Stimulated activated CD4-positive, alpha-beta T cell treated with anti-CD3 and anti-CD28 coated beads, Interleukin-15, amount 100 ng/mL, for 1 hour (primary cell): ENCODE measurements around the gene MYO5B.

ENCODE experiments used
- DNase-seq, 2 donors: peaks; one replicate each; pipeline ENCODE4 v3.0.0-alpha.2; 2020; ENCODE audit warnings: low read depth in 1 of 2, low spot score in 1 of 2

Gene MYO5B

GRCh38 chr18:49859725-49860124 is 335.2 kb downstream of the MYO5B start:
- DNase-seq, result no peak

DNA sequence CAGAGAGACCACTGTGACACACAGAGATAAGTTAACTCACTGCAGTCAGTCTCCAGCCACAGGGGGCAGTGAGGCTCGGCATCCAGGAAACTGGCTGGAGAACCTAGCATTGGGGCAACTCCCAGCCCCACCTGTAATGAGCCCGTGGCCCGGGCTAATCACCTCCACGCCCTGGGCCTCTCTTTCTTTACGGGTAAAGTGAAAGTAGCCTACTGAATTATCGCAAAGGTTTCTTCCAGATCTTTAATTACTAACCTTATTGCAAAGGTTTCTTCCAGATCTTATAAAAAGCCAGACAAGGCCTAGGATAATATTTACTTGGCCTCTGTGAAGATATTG is 336.0 kb downstream of the MYO5B start:
- no peak for DNase-seq

GRCh38 chr18:49858309-49859020 is 336.5 kb downstream of the MYO5B start:
- peak in 1 of 2 donors; percentile 29 for DNase-seq

GRCh38 chr18:49857708-49858107 is 337.2 kb downstream of the MYO5B start:
- no peak for DNase-seq

DNA sequence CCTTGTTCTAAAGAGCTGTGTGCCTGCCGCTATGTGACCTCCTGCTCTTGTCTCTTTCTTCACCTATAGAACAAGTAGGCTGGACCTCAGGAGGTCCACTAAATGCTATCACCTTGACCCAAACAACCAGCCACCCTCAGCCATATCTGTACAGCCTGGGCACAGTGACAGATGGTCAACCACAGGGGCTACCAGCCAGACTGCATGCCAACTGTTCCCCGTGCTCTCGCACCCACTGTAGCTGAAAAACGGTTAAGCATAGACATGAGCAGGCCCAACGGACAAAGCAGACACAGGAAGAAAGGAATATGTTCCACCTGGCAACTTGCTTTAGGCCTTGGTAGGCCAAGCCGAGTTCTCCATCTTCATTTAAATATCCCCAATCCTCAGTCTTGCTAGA is 338.5 kb downstream of the MYO5B start:
- DNase-seq, result no peak

- no peak for DNase-seq
Observed at GRCh38 chr18:49855711-49856415, 339.1 kb downstream of the MYO5B start.

GRCh38 chr18:49854681-49855080 is 340.3 kb downstream of the MYO5B start:
- no peak for DNase-seq

DNA sequence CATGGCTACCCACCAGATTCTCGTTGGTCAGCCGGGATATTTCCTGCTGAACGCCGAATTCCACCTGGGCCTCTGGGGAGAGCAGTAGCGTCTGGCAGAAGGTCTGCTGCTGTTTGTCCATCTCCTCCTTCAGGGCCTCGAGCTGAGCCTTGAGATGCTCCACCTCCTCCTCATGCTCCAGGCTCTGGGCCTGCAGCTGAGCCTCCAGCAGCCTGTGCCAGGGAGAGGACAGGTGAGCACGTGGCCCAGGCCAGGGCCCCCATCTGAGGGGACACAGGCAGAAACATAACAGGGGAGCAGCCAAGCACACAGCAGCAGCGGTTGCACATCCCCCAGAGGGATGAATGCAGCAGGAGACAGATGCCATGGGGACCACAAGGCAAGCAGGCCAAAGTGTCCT is 341.5 kb downstream of the MYO5B start:
- DNase-seq, result no peak

GRCh38 chr18:49853011-49853410 is 341.9 kb downstream of the MYO5B start:
- DNase-seq, result no peak

DNA sequence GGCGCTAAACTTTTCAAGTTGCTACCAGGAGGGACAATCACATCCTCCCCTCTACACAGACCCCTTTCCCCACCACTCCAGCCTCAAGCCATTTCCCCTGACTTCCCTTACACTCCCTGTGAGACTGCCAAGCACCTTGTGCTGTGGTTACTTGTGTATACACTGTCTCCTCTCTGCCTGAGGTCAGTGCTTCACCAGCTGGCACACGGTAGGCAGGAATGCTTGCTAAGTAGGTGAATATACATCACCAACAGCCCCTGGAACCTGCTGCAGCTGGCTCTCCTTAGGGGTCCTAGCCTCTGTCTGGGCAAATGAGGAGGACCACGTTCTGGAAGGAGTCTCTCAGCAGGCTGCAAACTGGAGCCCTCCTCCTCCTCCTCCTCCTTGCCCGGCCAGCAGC is 343.3 kb downstream of the MYO5B start:
- no peak for DNase-seq

- no peak for DNase-seq
Observed at GRCh38 chr18:49850636-49851035, 344.3 kb downstream of the MYO5B start.

GRCh38 chr18:49849331-49850217 is 345.4 kb downstream of the MYO5B start:
- DNase-seq, result no peak

DNA sequence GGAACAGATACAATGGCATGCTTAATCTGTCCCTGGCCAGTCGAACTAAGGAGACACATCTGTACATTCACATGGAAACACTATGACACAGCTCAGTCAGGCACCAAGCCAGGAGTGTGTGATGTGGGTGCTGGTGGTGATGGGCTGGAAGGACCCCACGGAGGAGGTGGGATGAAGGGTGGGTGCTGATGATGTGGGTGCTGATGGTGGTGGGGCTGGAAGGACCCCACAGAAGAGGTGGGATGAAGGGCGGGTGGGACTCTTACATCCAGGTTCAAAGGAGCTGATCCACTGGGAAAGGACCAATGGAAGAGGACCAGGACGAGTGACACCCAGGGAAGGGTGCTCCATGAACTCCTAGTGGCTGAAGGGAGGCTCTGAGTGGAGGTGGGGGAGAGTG is 346.8 kb downstream of the MYO5B start:
- no peak for DNase-seq

DNA sequence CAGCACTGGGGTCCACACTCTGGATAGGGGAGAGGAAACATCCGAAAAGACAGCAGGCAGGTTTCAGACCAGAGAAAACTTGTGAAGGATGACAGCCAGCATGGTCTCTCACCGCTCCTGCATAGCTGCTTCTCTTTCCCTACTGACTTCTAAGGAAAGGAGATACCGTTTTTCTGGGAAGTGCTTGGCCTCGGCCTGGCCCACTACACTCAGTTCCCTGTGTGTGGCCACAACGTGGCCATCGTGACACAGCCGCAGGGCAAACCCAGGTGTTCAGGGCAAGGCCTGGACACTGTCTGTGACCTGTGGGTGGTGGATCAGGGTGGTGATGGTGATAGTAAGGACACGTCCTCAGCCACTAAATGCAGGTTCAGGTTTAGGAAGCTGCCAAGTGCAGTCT is 347.4 kb downstream of the MYO5B start:
- DNase-seq, result no peak

DNA sequence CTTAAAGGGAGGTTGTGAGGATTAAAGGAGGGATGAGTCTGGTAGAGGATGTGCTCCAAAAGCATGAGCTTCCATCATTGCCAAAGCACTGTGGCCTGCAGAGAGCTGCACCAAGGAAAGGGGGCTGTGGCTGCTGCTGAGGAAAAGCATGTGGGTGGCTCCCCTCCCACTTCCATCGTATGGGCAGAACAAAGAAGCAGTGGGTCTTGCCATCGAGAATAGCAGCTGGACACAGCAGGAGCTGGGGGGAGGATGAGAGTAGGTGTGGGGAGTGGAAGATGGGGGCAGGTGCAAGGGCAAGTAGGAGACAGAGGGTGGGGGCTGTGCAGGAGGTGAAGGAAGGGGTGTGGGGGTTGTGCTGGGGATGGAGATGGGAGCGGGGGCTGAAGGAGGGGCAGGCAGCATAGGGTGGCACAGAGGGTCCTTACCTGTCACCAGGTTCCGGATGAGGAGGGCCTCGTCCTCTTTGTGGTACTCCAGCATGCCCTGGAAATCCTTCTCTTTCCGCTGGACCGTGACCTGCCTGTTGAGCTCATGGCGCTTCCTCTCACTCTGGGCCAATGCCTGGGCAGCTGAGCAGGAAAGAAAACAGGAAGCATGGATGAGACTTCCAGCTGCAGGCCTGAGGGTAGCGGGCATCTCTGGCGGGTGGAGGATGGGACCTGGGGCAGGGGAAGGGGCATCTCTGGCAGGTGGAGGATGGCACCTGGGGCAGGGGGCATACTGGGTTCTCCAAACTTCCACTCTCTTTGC is 348.1 kb downstream of the MYO5B start:
- DNase-seq, result no peak

DNA sequence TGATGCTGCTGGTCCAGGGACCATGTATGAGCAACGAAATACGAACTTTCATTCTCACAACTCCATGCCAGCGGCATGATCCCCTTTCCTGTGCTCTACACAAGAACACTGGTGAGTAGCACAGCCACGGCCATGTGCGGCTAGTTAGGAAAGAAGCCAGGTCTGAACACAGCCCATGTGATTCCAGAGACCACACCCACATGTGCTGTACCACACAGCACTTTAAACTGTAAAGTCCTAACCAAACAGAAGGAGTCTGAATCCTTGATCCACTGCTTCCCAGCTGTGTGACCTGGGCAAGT is 348.6 kb downstream of the MYO5B start:
- DNase-seq, result no peak

DNA sequence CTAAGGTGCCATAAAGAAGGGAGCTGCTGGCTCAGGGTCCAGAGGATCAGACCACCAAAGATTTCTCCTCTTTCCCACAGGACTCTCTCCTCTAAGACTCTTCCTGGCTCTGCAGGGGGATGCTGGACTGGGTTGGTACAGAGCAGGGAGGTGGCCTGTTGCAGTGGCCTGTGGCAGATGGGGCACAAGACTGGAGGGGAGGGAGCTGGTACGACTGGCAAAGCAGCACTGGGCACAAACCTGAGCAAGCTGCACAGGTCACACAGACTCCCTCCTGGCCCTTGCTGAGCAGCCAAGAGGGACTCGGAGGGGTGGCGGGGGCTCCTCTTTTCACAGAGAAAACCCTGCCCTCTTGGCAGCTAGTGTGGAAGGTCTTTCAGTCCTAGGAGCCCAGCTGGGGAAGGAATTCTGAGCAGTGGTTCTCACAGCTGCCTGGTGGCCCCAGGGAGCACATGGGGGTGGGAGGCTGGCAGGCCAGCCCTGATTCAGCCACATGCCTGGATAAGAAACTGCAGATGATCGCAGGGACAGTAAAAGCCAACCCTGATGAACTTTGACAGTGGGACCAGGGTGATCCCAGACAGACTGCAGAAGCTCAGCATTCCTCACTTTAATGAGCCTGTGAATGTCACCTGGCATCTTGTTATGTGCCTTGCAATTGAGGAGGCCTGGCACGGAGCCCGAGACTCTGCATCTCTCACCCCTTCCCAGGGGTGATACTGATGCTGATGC is 349.2 kb downstream of the MYO5B start:
- DNase-seq, result no peak

DNA sequence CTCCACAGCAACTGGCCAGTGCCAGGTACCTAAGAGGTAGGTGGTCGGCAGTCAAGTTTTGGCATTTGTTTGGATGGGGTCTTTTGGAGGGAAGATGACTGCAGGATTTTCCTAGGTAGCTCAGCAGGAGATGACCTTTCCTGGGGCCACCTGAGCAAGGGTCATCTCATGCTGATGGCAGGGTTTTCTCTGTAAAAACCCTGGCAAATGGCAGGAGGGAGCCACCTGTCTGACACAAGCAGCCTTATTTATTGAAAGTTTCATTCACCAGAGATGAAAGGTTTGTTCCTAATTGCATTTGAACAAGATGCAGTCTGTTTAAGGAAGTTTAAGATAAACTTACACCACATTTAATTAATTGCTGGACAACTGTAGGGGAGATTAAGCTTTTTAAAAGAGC is 350.0 kb downstream of the MYO5B start:
- no peak for DNase-seq

DNA sequence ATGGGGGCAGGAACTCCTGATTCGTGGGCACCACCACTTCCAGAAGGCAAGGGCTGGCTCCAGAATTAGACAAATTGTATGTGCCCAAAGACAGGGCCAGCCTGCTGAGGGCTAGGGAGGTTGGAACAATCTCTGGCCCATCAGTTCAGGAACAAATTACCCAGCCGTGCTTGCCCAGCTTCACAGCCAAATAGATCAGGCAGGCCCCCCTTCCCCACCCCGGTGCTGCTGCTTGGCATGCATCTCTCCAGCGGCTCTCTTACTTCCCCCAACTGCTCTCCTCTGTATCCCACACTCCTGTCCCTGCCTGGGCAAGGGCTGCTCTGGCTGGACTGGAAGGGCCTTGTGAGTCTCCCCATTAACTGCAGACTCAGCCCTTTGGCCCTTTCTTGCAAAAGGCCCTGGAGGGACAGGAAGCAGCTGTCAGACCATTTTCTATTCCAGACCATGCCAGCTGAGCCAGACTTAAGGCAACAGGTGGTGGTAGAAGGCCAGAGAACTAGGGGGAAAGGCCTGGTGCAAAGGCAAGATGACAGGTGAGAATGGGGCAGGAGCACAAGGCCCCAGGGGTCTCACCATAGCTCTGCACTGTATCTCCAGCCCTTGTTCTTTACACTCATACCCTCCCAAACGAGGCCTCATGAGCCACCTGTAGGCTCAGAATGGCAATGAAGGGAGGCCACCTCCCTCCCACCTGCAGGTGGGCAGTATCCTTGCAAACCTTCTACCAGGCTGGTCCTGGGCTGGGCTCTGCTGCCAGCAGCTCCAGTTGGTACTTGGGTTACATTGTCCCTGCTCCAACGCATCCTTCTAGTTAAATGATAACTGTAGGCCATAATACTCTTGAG is 350.9 kb downstream of the MYO5B start:
- no peak for DNase-seq

GRCh38 chr18:49843131-49843530 is 351.8 kb downstream of the MYO5B start:
- no peak for DNase-seq
